GM21381 (cell line): ENCODE results near the gene SPATA16.
"Not testable (repeated sequence)": the region's sequence is repeated elsewhere in the genome, so short reads cannot be mapped to it uniquely, and the experiment has no call there.

Source experiments
- ATAC-seq: cut with Tn5 transposase; IDR thresholded peaks from one replicate; pipeline ENCODE4 v1.9.1; 2021; ENCODE audit warnings: mild to moderate bottlenecking, moderate library complexity; ENCODE audit not compliant: unreplicated experiment

The SPATA16 gene

DNA sequence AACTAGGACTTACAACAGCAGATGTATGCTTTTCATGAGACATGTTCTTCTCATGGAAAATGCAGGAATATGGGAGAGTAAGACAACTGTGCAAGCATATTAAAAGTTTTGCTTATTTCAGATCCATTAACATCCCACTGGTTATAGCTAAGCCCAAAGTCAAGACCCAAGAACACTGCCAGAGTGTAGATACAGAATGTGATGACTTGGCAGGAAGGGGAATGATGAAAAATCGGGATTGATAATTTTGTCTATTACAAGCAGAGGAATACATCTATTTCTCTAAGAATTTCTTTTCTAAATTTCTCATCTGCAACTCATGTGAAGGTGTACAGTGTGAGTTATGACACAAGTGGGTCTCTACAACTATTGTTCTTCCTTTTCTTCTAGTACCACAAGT lies 76.4 kb downstream of the SPATA16 start:
- ATAC-seq: no peak

DNA sequence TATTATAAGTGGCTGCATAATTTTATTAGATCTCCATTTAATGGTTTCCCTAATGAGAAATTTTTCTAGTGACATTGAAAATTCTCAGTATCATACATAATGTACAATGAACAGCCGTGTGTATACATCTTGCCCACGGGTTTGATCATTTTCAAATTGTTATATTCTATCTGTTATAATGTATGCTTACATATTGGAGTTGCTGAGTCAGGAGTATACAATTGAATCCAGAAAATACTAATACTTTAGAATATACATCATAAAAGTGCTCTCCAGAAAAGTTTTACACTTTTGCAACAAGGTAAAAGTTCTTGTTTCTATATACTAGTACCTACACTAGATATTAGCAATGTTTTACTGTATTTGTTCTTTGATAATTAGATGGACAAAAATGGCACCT lies 82.8 kb downstream of the SPATA16 start:
- ATAC-seq: no peak

- no peak for ATAC-seq
Measured at GRCh38 chr3:173055228-173055933, 85.7 kb downstream of the SPATA16 start.

DNA sequence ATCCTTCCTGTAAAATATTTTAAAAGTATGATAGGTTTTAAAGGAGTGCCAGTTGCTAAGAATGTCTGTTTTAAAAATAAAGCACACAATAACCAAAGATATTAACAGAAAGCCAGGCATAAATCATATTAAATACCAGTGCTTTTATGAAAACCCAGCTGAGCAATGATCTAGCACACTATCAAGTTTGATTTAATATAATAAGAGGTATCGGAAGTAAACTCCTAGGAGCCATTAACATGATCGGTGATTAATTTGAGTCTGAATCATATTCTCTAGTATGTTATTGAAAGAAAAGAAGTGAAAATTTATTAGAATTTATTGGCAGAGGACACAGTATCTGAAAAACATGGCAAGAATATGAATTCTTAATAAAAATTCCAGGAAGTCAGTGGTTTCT lies 91.7 kb downstream of the SPATA16 start:
- no peak for ATAC-seq

DNA sequence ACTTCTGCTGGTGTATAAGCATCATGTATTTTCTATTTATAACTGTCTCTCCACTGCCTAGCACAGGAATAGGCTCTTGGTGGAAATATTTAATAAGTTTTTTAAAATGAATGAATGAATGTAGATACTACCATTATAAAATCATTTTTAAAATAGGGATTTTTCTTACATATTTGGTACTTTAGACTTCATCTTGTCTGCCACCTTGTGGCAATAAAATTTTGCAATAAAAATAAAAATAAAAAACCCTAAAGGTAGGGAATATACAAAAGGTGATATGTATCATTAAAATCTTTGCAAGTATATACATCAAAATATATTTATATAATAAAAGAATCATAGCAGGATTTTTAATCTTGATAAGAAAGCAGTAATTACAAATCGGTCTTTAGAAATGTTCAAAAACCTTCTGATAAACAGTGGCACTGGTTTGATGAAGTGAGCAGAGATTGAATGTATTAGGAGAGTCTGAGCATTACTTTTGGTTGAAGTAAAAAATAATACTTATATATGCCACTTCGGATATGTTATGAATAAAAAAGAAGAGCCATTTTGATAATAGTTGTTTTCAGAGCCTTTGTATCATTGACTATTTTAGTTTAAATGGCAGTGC lies 95.2 kb downstream of the SPATA16 start:
- ATAC-seq: no peak

GRCh38 chr3:173044998-173045397 lies 96.0 kb downstream of the SPATA16 start:
- ATAC-seq: no peak

- no peak for ATAC-seq
Measured at GRCh38 chr3:173043757-173044156, 97.3 kb downstream of the SPATA16 start.

DNA sequence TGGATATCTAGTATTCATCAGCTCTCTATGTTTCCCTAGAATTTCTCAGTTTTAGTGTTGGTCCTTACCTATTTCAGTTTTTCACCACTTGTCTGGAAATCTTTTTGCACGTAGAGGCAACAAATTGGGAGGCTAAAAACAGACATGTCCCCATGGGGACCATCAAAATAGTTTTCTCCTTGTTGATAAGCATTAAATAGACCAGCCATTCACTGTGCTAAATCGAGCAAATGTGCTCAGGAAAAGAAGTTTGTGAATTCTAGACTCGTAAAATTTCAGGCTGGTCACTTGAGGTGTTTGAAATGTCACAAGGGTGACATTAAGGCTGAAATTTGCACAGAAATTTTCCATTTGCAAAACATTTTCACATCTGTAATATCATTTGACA lies 102.6 kb downstream of the SPATA16 start:
- no peak for ATAC-seq

- ATAC-seq: no peak
Measured at GRCh38 chr3:173037840-173038483, 103.1 kb downstream of the SPATA16 start.

DNA sequence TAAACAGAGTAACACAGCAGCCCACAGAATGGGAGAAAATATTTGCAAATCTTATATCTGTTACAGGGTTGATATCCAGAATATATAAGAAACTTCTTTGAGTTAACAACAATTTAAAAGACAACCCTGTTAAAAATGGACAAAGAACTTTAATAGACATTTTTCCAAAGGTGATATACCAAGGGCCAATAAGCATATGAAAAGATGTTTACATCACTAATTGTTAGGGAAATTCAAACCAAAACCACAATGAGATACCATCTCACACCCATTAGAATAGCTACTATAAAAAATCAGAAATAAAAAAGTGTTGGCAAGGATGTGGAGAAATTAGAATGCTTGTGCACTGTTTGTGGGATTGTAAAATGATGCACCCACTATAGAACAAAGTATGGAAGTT lies 110.8 kb downstream of the SPATA16 start:
- ATAC-seq: no peak

DNA sequence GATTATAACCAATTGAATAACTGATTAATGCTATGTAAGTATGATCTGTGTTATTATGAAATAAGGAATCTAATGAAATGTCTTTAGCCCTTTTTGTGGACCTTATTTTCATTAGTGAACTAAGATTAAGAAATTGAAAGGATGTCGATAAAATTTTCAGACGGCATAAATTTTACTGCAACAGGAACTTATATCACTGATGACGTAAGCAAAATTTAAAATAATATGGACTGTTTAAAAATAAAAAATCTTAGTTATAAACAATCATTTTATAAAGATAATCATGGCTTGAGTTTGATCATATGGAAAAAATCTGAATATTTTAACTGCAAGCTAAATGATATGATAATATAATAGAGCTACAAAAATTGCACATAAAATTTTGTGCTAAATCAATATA lies 112.7 kb downstream of the SPATA16 start:
- no peak for ATAC-seq

DNA sequence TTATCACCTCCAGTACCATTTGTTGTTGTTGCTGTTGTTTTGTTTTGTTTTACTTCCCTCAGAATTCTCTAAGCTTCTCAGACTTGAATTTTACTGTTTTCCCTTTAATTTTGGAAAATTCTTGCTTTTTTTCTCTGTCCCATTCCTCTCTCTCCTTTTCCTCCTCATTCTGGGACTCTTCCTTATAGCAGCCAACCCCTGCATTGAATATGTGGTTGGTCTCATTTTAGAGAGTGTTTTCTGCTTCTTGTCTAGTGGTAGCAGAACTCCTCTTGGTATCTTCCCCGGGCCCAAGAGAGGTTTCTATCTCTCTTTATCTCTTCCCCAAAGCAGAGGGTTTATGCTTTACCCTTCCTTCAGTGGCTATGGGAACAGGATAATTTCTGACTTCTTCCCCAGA lies 113.6 kb downstream of the SPATA16 start:
- no peak for ATAC-seq

- ATAC-seq: no peak
Measured at GRCh38 chr3:173025941-173026340, 115.1 kb downstream of the SPATA16 start.

DNA sequence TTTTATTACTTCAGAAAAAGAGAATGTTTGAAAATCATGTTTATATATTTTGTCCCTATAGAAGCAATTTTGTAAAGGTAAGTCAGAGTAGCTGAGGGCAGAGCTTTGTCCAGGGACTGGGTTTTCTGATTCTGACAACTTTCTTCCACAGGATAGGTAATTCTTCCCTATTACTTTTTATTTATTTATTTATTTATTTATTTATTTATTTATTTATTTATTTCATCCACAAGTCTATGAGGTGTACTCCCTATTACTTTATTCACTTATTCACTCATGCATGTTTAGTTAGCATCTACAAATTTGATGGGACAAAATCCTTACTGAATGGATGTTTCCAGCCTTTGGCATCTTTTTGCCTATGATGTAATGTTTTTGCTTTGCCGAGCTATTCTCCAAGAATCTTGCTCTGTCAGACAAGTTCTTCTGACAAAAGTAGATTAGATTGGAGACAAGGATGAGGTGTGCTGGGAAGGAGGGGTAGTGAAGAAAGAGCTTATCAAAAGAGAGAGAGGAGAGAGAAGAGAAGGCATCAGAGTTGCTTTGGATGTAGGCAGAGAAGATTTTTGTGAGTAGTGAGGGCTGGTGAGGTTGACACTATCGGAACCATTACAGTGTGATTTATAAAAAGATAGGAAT lies 119.4 kb downstream of the SPATA16 start:
- no peak for ATAC-seq

- not testable (repeated sequence) for ATAC-seq
Measured at GRCh38 chr3:173020128-173020527, 120.9 kb downstream of the SPATA16 start.

DNA sequence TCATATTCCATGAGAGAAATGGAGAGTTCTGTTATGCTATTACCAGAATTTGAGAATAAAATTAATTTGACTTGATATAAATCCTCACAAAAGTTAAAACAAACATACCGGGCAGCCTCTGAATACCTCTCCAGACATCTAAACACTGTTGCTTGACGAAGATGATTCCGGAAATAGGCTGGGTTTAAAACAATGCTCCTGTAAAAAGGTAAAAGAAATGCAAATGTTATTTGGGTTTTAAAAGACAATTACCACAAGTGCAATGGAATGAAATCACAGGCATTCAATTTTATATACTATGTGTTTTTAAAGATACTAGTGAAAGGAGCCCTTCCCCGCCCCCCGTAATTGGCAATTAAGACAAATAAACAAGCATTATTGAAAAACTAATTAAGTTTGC lies 121.7 kb downstream of the SPATA16 start:
- no peak for ATAC-seq

DNA sequence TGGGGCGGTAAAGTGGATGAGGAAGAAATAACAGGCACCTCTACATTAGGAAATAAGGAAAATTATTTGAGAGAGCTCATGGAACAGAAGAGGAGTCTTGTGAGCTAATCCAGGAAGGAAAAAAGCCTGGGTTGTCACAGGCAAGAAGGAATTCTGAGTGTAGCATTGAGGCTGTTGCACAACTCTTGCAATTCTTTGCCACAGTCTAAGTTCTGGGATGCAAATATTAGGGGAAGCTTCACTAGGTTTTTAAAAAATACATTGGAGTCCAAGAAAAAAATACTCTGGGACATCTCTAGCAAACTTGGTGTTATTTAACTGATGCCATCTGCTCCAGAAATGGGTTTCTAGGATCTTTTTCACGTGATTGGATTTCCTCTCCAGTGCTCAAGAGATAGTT lies 122.3 kb downstream of the SPATA16 start:
- ATAC-seq: no peak

DNA sequence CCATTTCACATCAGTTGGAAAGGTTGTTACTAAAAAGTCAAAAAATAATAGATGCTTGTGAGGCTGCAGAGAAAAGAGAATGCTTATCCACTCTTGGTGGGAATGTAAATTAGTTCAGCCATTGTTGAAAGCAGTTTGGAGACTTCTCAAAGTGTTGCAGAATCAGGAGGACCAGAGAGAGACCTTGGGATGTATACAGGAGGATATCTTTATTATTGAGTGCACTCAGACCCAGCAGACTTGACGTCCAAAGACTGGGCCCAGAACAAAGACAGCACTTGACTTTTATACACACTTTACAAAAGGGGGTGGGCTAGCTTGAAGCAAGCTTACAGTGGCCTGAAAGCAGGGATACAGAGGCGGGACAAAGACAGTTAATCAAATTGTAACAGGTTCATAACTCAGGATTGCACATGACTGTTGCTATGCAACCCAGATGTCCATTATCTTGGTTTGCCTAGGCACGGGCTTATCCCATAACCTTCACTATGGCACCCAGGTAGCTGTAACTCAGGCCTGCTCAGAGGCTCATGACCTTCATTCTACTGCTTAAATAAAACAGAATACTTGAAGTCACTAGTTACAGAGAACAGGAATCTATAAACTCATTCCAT lies 127.7 kb downstream of the SPATA16 start:
- no peak for ATAC-seq

DNA sequence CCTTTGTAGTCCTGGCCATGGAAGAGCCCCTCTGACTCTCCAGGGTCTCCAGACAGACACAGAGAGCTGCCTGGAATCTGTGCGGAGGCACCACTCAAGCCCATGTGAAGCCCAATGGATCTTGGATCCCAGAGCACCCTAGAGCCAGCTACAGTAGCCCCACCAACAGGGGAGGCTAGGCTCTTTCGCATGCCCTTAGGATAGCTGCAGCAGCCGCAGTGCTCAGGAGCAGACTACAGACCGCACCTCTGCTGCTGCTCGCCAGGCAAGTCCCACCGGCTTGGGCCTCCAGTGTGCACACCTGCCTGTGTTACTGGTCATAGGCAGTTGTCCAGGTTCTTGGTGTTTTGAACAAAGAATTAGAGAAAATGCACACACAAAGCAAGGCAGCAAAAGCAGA lies 131.6 kb downstream of the SPATA16 start:
- no peak for ATAC-seq

DNA sequence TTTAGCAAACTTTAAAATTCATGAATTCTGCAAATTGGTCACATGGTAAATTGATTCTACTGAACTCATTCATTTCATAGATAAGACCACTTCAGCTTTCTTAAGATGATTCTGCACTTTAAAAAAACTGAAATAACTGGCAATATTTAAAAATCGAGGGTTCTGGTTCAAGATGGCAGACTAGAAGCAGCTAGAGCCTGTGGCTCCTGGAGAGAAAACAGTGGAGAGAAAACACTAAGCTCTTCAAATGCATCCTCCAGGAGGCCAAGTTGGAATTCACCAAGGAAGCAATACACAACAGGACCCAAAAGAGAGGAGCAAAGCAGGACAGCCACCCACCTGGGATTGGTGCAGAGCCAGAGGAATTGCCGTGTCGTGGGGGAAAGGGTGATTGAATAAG lies 132.1 kb downstream of the SPATA16 start:
- ATAC-seq: no peak

DNA sequence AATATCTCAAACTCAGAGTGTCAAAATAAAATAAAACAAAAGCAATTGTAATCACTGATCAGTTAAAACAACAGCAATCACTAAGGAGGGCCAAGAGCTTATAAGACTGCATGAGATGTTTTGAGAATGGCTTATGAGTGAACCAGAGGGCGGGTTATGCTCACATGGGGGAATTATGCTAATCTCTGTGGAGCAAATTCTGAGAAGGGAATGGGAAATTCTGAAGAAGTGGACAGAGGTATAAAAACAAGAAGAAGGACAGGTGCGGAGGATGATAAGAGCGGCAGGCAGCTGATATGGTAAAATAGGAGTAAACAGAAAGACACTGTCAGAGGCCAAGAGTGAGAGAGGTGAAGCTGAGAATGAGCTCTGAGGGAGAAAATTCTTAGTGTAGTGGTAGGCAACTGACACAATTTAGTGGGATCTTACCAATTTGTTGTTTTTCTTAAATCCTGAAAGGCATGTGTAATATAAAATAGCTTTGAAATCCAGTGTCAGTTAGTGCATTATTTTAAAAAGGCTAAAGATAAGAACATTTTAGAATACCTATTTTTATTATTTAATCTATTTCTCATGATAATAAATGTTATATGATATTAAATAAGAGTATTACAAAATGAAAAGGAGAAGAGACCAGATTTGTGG lies 133.8 kb downstream of the SPATA16 start:
- ATAC-seq: no peak
